ENCODE measurements around the gene WBP2. TPM values are rescaled to one million over a fixed set of nuclear protein-coding genes. Genes with fewer than 3 reads are reported as not detected.
"Not testable (repeated sequence)": the region's sequence is repeated elsewhere in the genome, so short reads cannot be mapped to it uniquely, and the experiment has no call there.

WBP2 gene
- total and polyA plus RNA-seq, 8 donors, result 56.0 to 106 (median 67.9) TPM

- no peak for FAIRE-seq
- H3K27me3 ChIP-seq, result no peaks in the 10 kb centered on the region
- H3K36me3 ChIP-seq, result peaks cover 0 to 25% (median 16%) of the 10 kb centered on the region in 3 donors
- no peaks in the 10 kb centered on the region for H3K9me3 ChIP-seq
- peak overlapping the region; percentile 31 to 87 (median 50) for H3K4me3 ChIP-seq
- peak overlapping the region; percentile 84 to 100 (median 96) for H3K27ac ChIP-seq
- TF ChIP-seq, protein P1, sequence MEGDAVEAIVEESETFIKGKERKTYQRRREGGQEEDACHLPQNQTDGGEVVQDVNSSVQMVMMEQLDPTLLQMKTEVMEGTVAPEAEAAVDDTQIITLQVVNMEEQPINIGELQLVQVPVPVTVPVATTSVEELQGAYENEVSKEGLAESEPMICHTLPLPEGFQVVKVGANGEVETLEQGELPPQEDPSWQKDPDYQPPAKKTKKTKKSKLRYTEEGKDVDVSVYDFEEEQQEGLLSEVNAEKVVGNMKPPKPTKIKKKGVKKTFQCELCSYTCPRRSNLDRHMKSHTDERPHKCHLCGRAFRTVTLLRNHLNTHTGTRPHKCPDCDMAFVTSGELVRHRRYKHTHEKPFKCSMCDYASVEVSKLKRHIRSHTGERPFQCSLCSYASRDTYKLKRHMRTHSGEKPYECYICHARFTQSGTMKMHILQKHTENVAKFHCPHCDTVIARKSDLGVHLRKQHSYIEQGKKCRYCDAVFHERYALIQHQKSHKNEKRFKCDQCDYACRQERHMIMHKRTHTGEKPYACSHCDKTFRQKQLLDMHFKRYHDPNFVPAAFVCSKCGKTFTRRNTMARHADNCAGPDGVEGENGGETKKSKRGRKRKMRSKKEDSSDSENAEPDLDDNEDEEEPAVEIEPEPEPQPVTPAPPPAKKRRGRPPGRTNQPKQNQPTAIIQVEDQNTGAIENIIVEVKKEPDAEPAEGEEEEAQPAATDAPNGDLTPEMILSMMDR (IDR thresholded peaks at IDR 0.05), result no peak
- H3K4me1 ChIP-seq, result peaks cover 12 to 19% (median 13%) of the 10 kb centered on the region in 3 donors
- intact Hi-C loops (cut with DNase I), result no loop called here
- peak; percentile 24 to 55 (median 35) for ATAC-seq
- 7 to 13% methylated on average over 7 of the region's 7 CpGs for WGBS, 2 donors
- peak in 3 of 6 donors; percentile 57 to 62 (median 60) for DNase-seq
Observed at GRCh38 chr17:75854101-75854748, 910 bp downstream of the WBP2 start.

DNA sequence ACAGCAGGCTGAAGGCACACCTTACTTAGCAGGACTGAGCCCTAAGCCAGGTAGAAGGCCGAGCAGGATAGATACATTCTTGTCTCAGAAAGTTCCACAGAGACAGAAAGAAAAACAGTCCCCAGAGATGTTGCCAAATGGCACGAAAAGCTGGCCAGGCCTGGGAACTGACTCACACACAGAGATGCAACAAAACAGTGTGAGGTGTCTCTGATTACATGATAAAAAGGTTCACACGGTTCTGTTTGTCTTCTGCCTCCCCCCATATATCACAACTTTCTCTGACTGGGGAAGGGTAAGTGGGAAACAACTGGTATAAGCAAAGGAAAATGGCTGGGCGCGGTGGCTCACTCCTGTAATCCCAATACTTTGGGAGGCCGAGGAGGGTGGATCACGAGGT, 1.7 kb downstream of the WBP2 start:
- no peak for ATAC-seq
- peak overlapping the region in 1 of 4 donors; percentile 54 for H3K4me3 ChIP-seq
- intact Hi-C loops (cut with DNase I), result no loop called here
- H3K9me3 ChIP-seq, result no peaks in the 10 kb centered on the region
- H3K36me3 ChIP-seq, result peaks cover 0 to 31% (median 16%) of the 10 kb centered on the region in 3 donors
- H3K4me1 ChIP-seq, result peaks cover 20 to 24% (median 21%) of the 10 kb centered on the region in 3 donors
- 61 to 71% methylated on average over 7 of the region's 7 CpGs for whole genome bisulfite sequencing, 2 donors
- TF ChIP-seq, protein P1 (IDR thresholded peaks at IDR 0.05), result no peak
- no peak for FAIRE-seq
- peak overlapping the region in 2 of 4 donors; percentile 98 to 100 for H3K27ac ChIP-seq
- DNase-seq, result no peak
- no peaks in the 10 kb centered on the region for H3K27me3 ChIP-seq

GRCh38 chr17:75851693-75851991, 3.5 kb downstream of the WBP2 start:
- intact Hi-C loops (cut with DNase I); H3K9me3 ChIP-seq; DNase-seq; H3K27ac ChIP-seq; ATAC-seq; H3K4me3 ChIP-seq; FAIRE-seq; H3K27me3 ChIP-seq: not testable (repeated sequence)
- WGBS, 2 donors, result 93% methylated on average over 15 of the region's 15 CpGs
- peaks cover 37 to 41% (median 37%) of the 10 kb centered on the region in 3 donors for H3K4me1 ChIP-seq
- peaks cover 0 to 45% (median 19%) of the 10 kb centered on the region in 3 donors for H3K36me3 ChIP-seq

GRCh38 chr17:75850928-75851692, 4.0 kb downstream of the WBP2 start:
- 81 to 86% methylated on average over 12 of the region's 12 CpGs for WGBS, 2 donors
- no peaks in the 10 kb centered on the region for H3K9me3 ChIP-seq
- peaks cover 42 to 46% (median 43%) of the 10 kb centered on the region in 3 donors for H3K4me1 ChIP-seq
- no peaks in the 10 kb centered on the region for H3K27me3 ChIP-seq
- DNase-seq (no peak), FAIRE-seq (no peak), ATAC-seq (no peak)
- peaks cover 0 to 49% (median 19%) of the 10 kb centered on the region in 3 donors for H3K36me3 ChIP-seq
- intact Hi-C loops (cut with DNase I), result no loop called here
- no peak overlapping the region for H3K4me3 ChIP-seq
- TF ChIP-seq, protein P1 (IDR thresholded peaks at IDR 0.05), result no peak
- peak overlapping the region in 2 of 4 donors; percentile 1 to 93 for H3K27ac ChIP-seq

DNA sequence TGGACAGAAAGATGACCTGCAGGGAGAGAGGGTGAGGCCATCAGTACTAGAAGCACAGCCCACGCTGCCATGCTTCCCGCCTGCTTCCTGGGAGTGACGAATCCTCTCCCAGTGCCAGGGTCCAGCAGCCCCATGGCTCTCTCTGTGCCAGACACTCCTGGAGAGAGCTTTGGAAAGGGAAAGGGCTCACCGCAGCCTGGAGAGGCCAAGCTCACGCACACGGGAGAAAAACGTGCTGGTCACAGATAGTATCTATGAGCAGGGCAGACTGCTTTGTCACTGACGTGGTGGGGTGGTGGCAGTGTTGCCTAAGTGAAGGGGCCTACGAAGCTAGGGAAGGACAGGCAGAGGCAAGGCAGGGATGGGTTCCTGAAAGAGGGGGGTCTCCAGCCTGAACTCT, 5.4 kb downstream of the WBP2 start:
- peak overlapping the region in 3 of 4 donors; percentile 89 to 95 (median 93) for H3K27ac ChIP-seq
- intact Hi-C loops (cut with DNase I), result no loop called here
- FAIRE-seq, result no peak
- TF ChIP-seq, protein P1 (IDR thresholded peaks at IDR 0.05), result no peak
- DNase-seq, result peak in 1 of 6 donors; percentile 51
- no peaks in the 10 kb centered on the region for H3K9me3 ChIP-seq
- no peak for ATAC-seq
- peaks cover 55 to 60% (median 56%) of the 10 kb centered on the region in 3 donors for H3K4me1 ChIP-seq
- H3K4me3 ChIP-seq, result no peak overlapping the region
- peaks cover 0 to 50% (median 19%) of the 10 kb centered on the region in 3 donors for H3K36me3 ChIP-seq
- WGBS, 2 donors, result 76 to 78% methylated on average over 9 of the region's 9 CpGs
- H3K27me3 ChIP-seq, result no peaks in the 10 kb centered on the region

Data from pancreas (tissue), 10 donors.